ENCODE results near the gene EPN3.

GRCh38 chr17:50538549-50539410 lies 6.2 kb downstream of the EPN3 start:
- TF ChIP-seq CTCF (IDR thresholded peaks at IDR 0.05) = no peak
- TF ChIP-seq EZH2phosphoT487 (IDR thresholded peaks at IDR 0.05) = no peak
- no peak for TF ChIP-seq EZH2 (IDR thresholded peaks at IDR 0.05)
